GM10266 (cell line): Measurements from ENCODE around the gene CCDC127.
"Not testable (repeated sequence)": the region's sequence is repeated elsewhere in the genome, so short reads cannot be mapped to it uniquely, and the experiment has no call there.

Source experiments
- DNase-seq: peaks from one replicate; pipeline ENCODE4 v3.0.0; 2012; ENCODE audit errors: extremely low spot score
- TF ChIP-seq, protein P1 (sequence below): IDR thresholded peaks from 2 replicates; pipeline ENCODE4 v1.5.1; 2012; ENCODE audit warnings: mild to moderate bottlenecking, low read depth; ENCODE audit not compliant: control insufficient read depth, insufficient read depth; ENCODE audit errors: missing control alignments

The CCDC127 gene

DNA sequence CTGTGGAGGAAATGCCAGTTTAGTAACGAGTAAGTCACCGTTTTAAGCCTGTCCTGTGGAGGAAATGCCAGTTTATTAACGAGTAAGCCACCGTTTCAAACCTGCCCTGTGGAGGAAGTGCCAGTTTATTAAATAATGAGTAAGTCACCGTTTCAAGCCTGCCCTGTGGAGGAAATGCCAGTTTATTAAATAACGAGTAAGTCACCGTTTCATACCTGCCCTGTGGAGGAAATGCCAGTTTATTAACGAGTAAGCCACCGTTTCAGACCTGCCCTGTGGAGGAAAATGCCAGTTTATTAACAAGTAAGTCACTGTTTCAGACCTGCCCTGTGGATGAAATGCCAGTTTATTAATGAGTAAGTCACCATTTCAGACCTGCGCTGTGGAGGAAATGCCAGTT, 34.6 kb upstream of the CCDC127 start:
- TF ChIP-seq, protein P1, sequence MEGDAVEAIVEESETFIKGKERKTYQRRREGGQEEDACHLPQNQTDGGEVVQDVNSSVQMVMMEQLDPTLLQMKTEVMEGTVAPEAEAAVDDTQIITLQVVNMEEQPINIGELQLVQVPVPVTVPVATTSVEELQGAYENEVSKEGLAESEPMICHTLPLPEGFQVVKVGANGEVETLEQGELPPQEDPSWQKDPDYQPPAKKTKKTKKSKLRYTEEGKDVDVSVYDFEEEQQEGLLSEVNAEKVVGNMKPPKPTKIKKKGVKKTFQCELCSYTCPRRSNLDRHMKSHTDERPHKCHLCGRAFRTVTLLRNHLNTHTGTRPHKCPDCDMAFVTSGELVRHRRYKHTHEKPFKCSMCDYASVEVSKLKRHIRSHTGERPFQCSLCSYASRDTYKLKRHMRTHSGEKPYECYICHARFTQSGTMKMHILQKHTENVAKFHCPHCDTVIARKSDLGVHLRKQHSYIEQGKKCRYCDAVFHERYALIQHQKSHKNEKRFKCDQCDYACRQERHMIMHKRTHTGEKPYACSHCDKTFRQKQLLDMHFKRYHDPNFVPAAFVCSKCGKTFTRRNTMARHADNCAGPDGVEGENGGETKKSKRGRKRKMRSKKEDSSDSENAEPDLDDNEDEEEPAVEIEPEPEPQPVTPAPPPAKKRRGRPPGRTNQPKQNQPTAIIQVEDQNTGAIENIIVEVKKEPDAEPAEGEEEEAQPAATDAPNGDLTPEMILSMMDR, result no peak

DNA sequence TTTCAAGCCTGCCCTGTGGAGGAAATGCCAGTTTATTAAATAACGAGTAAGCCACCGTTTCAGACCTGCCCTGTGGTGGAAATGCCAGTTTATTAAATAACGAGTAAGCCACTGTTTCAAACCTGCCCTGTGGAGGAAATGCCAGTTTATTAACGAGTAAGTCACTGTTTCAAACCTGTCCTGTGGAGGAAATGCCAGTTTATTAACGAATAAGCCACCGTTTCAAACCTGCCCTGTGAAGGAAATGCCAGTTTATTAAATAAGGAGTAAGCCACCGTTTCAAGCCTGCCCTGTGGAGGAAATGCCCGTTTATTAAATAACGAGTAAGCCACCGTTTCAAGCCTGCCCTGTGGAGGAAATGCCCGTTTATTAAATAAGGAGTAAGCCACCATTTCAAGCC, 34.0 kb upstream of the CCDC127 start:
- not testable (repeated sequence) for DNase-seq

More for the DNA sequence above, 34.6 kb upstream of the CCDC127 start:
- no peak for DNase-seq

DNA sequence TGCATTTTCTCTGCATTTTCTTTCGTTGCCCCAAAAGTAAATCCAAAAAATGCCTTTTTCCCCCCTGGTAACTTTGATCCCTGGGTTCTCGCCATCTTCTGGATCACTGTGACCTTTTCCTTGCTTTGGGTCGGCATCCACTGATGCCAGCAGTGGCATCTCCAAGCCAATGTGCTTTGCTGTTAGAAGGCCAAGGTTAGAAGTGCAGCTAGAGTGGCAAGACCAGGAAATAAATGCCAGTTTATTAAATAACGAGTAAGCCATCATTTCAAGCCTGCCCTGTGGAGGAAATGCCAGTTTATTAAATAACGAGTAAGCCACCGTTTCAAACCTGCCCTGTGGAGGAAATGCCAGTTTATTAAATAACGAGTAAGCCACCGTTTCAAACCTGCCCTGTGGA, 33.6 kb upstream of the CCDC127 start:
- DNase-seq, result not testable (repeated sequence)

DNA sequence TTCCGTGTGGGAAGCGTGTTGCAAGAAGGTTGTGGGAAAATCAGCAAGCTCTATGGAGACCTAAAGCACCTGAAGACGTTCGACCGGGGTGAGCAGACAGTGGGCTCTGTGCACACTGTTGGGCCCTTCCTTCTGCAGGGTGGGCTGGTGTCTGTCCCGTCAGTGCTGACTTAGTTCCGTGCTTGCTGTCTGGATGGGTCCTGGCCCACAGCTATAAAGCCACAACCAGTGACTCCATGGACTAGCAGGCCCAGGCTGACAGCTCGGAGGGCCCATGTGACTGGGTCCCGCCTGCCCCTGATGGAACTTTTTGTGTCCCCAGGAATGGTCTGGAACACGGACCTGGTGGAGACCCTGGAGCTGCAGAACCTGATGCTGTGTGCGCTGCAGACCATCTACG, 33.1 kb upstream of the CCDC127 start:
- DNase-seq, result not testable (repeated sequence)

DNA sequence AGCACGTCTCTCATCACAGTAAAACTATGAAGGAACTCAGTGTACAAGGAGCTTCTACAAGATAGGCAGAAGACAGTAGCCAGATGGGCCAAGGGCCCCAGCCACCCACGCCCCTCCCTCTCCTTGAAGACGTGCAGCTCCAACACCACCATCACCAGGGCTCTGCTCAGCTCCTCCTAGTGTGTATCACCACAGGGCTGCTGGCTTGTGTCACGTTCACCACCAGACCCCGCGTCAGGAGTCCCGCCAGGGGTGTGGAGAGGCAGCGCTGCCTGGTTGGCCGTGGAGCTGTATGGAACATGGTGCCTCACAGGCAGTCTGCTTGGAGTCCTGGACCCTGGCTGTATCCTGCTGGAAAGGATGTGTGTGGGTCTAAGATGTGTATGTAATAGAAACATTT, 32.4 kb upstream of the CCDC127 start:
- not testable (repeated sequence) for DNase-seq

DNA sequence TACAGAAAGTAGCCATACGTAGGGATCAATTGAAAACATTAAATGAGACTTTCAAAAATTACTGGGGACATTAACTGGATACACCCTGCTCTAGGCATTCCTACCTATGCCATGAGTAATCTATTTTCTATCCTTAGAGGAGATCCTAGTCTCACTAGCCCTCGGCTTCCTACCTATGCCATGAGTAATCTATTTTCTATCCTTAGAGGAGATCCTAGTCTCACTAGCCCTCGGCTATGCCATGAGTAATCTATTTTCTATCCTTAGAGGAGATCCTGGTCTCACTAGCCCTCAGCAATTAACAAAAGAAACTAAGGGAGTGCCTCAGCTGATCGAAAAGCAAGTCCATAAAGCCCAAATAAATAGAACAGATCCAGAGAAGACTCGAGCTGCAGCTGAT, 27.8 kb upstream of the CCDC127 start:
- not testable (repeated sequence) for DNase-seq

DNA sequence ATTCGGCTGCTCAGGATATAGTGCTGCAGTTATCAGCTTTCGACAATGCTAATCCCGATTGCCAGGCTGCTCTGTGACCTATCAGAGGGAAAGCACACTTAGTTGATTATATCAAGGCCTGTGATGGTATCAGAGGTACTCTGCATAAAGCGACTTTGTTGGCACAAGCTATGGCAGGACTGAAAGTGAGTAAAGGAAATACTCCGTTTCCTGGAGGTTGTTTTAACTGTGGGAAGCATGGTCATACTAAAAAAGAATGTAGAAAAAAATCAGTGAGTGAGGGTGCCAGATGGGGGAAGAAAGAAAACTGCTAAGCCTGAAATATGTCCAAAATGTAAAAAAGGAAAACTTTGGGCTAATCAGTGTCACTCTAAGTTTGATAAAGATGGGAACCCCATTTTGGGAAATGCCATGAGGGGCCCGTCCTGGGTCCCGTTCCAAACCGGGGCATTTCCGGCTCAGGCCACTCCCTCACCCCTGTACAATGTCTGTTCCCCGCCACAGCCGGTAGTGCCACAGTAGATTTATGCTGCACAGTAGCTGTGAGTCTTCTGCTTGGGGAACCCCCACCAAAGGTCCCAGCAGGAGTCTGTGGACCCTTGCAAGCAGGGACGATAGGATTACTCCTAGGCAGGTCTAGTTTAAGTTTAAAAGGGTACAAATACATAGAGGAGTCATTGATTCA, 25.9 kb upstream of the CCDC127 start:
- not testable (repeated sequence) for DNase-seq

DNA sequence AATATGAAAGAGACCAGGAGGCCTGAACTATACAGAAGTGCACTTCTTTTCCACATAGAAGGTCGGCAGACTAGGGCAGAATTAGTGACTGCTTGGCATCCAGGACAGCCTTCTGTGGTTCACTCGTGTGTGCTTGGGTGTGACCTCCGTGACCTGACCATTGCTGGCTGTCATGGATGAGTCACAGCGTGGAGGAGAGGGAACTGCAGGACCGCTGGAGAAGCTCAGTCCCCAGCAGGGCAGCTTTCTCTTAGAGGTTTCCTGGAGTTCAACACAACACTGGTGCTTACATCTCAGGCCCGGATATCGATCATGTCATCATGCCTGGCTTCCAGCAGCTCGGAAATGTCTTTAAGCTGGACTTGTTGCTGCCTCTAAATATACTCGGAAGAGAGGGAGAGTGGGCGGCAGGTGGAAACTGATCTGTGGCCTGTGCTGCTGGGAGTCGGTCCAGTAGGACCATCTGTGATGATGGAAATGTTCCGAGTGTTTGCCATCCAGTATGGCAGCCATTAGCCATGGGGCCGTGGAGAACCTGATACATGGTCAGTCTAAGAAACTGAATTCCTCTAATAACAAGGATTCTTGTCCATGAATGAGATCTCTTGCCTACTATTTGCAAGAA, 23.2 kb upstream of the CCDC127 start:
- not testable (repeated sequence) for DNase-seq

DNA sequence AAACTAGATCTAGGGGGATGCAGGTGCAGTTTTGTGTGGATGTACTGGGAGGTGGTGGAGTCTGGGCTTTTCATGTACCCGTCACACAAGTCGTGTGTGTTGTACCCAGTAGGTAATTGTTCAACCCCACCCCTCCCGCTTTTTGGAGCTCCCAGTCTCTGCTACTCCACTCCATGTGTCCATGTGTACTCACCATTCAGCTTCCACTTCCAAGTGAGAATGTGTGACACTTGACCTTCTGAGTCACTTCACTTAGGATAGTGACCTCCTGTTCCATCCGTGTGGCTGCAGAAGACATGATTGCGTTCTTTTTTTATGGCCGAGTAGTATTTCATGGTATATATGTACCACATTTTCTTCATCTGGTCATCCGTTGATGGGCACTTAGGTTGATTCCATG, 22.6 kb upstream of the CCDC127 start:
- DNase-seq, result not testable (repeated sequence)

DNA sequence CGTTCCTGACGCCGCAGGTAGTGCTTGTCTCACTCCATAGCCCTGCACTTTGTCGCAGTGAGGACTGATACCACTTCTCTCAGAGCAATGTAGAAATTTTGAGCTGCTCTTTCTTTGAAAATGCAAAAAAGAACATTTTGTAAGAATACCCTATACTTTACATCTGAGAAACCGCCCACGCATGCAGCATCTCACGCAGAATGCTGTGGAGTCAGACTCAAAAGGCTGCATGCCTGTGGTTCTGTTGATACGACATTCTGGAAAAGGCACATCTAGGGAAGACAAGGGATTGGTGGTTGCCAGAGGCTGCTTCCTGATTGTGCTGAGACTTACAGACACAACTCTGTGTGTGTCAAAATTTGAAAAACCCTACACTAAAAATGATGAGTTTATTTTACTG, 20.0 kb upstream of the CCDC127 start:
- DNase-seq, result not testable (repeated sequence)

DNA sequence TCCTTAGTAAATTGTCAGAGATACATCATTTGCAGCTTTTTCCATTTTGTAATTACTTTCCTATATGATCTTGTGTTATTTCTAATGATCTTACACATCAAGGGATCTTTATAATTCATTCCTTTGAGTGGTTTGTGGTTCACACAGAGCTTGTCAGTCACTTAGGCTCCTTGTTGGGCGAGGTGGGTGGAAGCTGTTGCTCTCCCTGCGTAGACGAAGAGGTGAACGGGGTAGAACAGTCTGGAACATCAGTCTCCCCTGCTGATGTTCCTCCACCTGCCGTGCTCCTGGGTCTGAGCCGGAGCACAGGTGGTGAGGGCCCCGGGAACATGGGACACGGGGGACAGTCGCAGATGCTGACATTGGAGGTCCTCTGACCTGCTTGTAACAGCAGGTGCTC, 17.6 kb upstream of the CCDC127 start:
- not testable (repeated sequence) for DNase-seq

DNA sequence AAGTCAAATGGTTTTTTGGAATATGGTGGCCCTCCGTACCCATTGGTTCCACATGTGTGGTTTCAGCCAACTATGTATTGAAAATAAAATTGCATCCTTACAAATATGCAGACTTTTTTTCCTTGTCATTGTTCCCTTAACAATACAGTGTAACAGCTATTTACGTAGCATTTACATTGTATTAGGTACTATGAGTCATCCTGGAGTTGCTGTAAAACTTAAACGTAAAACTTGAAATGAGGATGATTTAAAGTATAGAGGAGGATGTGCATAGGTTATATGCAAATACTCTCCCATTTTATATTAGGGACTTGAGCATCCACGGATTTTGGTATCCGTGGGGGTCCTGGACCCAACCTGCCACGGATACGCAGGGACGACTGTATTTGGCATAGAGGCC, 16.5 kb upstream of the CCDC127 start:
- TF ChIP-seq, protein P1, result no peak
- DNase-seq, result no peak

DNA sequence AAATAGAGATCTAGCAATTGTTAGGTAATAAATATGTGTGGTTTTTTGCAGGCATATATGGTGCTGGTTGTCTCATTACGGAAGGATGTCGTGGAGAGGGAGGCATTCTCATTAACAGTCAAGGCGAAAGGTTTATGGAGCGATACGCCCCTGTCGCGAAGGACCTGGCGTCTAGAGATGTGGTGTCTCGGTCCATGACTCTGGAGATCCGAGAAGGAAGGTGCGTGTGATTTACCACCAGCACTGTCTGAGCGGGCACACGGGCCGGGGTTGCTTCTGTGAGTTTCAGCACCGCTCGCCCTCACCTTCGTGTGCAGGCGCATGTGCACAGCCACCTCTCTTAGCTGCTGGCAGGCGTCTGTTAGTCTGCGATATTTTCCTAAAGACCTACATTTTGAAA, 15.5 kb upstream of the CCDC127 start:
- not testable (repeated sequence) for DNase-seq

DNA sequence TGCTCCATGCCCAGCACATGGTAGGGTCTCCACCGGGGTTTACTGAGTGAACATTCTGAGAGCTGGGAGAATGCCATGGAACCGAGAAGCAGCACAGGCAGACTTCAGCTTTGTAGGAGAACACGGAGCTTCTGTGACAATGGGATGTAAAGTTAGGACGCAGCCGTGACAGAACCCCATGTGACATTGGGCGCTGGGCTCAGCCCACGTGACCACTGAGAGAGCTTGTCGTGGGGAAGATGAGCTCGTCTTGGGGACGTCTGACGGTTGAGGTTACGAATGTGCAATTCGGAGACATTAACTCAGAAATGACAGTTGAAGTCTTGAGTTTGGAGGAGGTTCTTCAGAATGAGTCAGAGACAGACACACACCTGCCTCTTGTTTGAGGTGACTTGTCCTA, 13.7 kb upstream of the CCDC127 start:
- no peak for DNase-seq
- TF ChIP-seq, protein P1, result no peak
